ENCODE data around the gene BCAS3. TPM values are rescaled to one million over a fixed set of nuclear protein-coding genes. Genes with fewer than 3 reads are reported as not detected.

The BCAS3 gene
- polyA plus RNA-seq, 3 donors from 2014 or later: 26.3 to 53.8 (median 50.1) TPM

DNA sequence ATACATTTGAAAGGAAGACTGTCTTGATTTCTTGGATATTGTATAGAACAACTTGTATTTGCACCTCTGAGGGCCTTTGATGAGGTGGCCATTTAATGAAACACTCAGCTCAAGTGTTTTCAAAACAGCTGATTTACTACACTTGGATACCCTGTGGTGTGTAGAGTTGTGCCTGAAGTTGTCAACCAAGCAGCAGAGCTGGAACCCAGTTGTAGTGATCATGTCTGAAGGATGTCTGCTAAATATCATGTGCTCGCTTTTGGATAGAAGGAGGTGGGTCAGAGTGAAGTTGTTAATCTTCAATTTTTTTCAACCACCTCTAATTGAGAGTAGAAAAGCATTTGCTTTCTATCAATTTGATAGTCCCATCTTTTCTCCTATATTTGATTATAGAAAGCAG is 546.1 kb downstream of the BCAS3 start:
- peaks cover 44 to 58% of the 10 kb centered on the region in 2 donors for H3K4me1 Mint-ChIP-seq
- H3K36me3 Mint-ChIP-seq: no peaks in the 10 kb centered on the region
- peak overlapping the region in 5 of 6 donors; percentile 44 to 86 (median 55) for H3K27ac Mint-ChIP-seq
- no peak for DNase-seq
- no peaks in the 10 kb centered on the region for H3K27me3 Mint-ChIP-seq (ENCODE audit: low read depth in 3 of 3)
- H3K4me3 Mint-ChIP-seq: peak overlapping the region in 4 of 5 donors; percentile 73 to 87 (median 82)
- H3K9me3 Mint-ChIP-seq: no peaks in the 10 kb centered on the region

- Mint-ChIP-seq H3K36me3 (no peaks in the 10 kb centered on the region), H3K4me3 (no peak overlapping the region), H3K9me3 (no peaks in the 10 kb centered on the region), H3K4me1 (peaks cover 32 to 45% of the 10 kb centered on the region in 2 donors), H3K27ac (no peak overlapping the region), H3K27me3 (ENCODE audit: low read depth in 3 of 3) (no peaks in the 10 kb centered on the region)
- no peak for DNase-seq
These were observed 547.7 kb downstream of the BCAS3 start for GRCh38 chr17:61225178-61225882.

- no peaks in the 10 kb centered on the region for H3K9me3 Mint-ChIP-seq
- H3K4me1 Mint-ChIP-seq: peaks cover 15 to 29% of the 10 kb centered on the region in 2 donors
These were observed 550.2 kb downstream of the BCAS3 start for GRCh38 chr17:61227866-61228265.

DNA sequence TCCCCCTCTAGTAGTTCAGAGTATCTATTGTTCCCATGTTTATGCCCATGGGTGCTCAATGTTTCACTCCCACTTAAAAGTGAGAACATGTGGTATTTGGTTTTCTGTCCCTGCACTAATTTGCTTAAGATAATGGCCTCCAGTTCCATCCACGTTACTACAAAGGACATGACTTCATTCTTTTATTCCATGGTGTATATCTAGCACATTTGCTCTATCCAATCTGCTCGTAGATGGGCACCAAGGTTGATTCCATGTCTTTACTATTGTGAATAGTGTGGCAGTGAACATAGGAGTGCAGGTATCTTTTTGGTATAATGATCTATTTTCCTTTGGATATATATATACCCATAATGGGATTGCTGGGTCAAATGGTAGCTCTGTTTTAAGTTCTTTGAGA is 552.8 kb downstream of the BCAS3 start:
- no peaks in the 10 kb centered on the region for H3K36me3 Mint-ChIP-seq
- no peak overlapping the region for H3K27ac Mint-ChIP-seq
- peaks cover 8 to 11% of the 10 kb centered on the region in 2 donors for H3K4me1 Mint-ChIP-seq
- H3K9me3 Mint-ChIP-seq: no peaks in the 10 kb centered on the region
- no peak for DNase-seq
- no peak overlapping the region for H3K4me3 Mint-ChIP-seq
- no peaks in the 10 kb centered on the region for H3K27me3 Mint-ChIP-seq (ENCODE audit: low read depth in 3 of 3)

More at GRCh38 chr17:61227866-61228265, 550.2 kb downstream of the BCAS3 start:
- H3K36me3 Mint-ChIP-seq: no peaks in the 10 kb centered on the region
- no peaks in the 10 kb centered on the region for H3K27me3 Mint-ChIP-seq (ENCODE audit: low read depth in 3 of 3)
- H3K4me3 Mint-ChIP-seq: no peak overlapping the region
- no peak for DNase-seq
- no peak overlapping the region for H3K27ac Mint-ChIP-seq

DNA sequence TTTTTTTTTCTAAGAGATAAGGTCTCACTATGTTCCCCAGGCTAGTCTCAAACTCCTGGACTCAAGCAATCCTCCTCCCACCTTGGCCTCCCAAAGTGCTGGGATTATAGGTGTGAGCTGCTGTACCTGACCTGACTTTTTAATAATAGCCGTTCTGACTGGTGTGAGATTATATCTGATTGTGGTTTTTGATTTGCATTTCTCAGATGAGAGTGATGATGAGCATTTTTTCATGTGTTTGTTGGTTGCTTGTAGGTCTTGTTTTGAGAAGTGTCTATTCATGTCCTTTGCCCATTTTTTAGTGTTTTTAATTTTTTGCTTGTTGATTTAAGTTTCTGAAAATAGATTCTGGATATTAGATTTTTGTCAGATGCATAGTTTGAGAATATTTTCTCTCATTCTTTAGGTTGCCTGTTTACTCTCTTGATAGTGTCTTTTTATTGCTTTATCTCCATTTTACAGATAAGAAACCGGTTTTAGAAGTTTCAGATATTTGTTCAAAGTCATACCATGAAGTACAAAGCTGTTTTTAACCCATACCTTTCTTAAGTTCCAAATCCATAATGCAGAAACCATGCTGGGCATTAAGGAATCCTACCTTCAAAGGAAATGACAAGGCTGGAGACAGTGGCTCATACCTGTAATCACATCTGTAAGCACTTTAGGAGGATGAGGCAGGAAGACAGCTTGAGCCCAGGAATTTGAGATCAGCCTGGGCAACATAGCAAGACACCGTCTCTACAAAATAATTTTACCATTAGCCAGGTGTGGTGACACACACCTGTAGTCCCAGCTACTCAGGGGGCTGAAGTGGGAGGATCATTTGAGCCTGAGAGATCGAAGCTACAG is 553.5 kb downstream of the BCAS3 start:
- no peak overlapping the region for H3K4me3 Mint-ChIP-seq

DNA sequence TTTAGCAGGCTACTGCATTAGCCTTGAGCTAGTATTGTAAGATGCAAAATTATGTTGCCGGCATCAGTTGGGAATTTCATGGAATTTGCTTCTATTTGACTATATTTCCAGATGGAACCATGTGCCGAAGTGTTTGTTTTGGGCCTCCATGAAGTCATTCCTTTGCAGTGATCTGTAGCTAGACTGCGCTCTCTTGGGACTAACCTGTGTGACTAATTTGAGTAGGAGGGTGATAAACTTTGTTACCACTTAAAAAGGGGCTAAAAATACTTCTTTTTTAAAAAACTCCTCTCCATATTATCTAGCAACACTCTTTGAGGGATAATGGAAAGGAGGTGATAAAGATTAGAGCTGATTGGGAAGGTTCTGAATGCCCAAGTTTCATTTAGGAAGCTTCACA is 555.2 kb downstream of the BCAS3 start:
- no peak overlapping the region for H3K27ac Mint-ChIP-seq
- no peaks in the 10 kb centered on the region for H3K27me3 Mint-ChIP-seq (ENCODE audit: low read depth in 3 of 3)

More for the DNA sequence above, 553.5 kb downstream of the BCAS3 start:
- H3K4me1 Mint-ChIP-seq: peaks cover 8 to 10% of the 10 kb centered on the region in 2 donors
- DNase-seq: no peak
- H3K36me3 Mint-ChIP-seq: no peaks in the 10 kb centered on the region
- H3K27me3 Mint-ChIP-seq (ENCODE audit: low read depth in 3 of 3): no peaks in the 10 kb centered on the region
- H3K9me3 Mint-ChIP-seq: no peaks in the 10 kb centered on the region
- peak overlapping the region in 1 of 6 donors; percentile 70 for H3K27ac Mint-ChIP-seq

DNA sequence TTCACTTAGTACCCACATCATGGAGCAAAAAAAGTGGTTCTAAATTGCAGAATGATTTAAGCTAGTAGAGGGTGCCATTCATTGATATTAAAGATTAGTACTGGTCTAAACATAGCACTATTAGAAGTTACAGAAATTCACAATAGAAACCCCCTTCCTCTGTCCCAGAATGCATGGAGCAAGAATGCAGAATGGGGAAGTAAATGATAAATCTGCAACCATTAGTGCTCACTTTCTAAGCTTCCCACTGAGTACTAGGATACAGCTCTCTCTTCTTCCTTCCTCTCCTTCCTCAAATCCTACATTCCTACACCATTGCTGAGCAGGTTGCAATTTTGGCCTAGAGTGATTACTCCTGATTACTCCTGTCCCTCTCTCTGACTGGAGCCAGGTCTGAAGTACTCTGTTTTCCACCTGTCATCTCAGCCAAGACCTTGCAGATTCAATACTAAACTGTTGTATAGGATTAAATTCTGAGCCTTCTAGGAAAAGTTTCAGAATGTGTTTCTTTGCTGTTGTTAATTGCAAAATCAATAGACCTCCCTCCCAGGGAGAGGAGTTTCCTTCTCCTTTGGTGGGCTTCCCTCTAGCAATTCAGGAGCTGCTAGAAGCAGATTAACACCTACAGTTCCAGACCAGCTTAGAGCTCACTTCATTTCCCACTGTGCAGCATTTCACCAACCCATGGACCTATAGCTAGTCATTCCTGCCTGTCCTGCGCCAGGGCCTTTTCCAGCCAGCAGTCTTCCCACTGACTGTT is 556.5 kb downstream of the BCAS3 start:
- Mint-ChIP-seq H3K27me3 (ENCODE audit: low read depth in 3 of 3) (no peaks in the 10 kb centered on the region), H3K9me3 (no peaks in the 10 kb centered on the region), H3K36me3 (no peaks in the 10 kb centered on the region), H3K4me3 (no peak overlapping the region), H3K27ac (peak overlapping the region in 1 of 6 donors; percentile 33), H3K4me1 (peaks cover 8 to 10% of the 10 kb centered on the region in 2 donors)
- DNase-seq: no peak

More for the DNA sequence above, 555.2 kb downstream of the BCAS3 start:
- no peak for DNase-seq
- H3K36me3 Mint-ChIP-seq: no peaks in the 10 kb centered on the region
- peaks cover 8 to 10% of the 10 kb centered on the region in 2 donors for H3K4me1 Mint-ChIP-seq
- no peak overlapping the region for H3K4me3 Mint-ChIP-seq
- no peaks in the 10 kb centered on the region for H3K9me3 Mint-ChIP-seq

- no peaks in the 10 kb centered on the region for H3K27me3 Mint-ChIP-seq (ENCODE audit: low read depth in 3 of 3)
- H3K27ac Mint-ChIP-seq: no peak overlapping the region
- H3K9me3 Mint-ChIP-seq: no peaks in the 10 kb centered on the region
- no peak for DNase-seq
- no peak overlapping the region for H3K4me3 Mint-ChIP-seq
- peaks cover 8 to 10% of the 10 kb centered on the region in 2 donors for H3K4me1 Mint-ChIP-seq
- H3K36me3 Mint-ChIP-seq: no peaks in the 10 kb centered on the region
These were observed 557.6 kb downstream of the BCAS3 start for GRCh38 chr17:61235001-61235826.

GRCh38 chr17:61235827-61236197 is 558.2 kb downstream of the BCAS3 start:
- Mint-ChIP-seq H3K27me3 (ENCODE audit: low read depth in 3 of 3) (no peaks in the 10 kb centered on the region), H3K4me1 (peaks cover 6 to 7% of the 10 kb centered on the region in 2 donors), H3K27ac (no peak overlapping the region)

GRCh38 chr17:61237275-61237674 is 559.6 kb downstream of the BCAS3 start:
- Mint-ChIP-seq H3K36me3 (no peaks in the 10 kb centered on the region), H3K4me1 (no peaks in the 10 kb centered on the region), H3K4me3 (no peak overlapping the region), H3K27ac (no peak overlapping the region), H3K27me3 (ENCODE audit: low read depth in 3 of 3) (no peaks in the 10 kb centered on the region), H3K9me3 (no peaks in the 10 kb centered on the region)
- no peak for DNase-seq

More at GRCh38 chr17:61235827-61236197, 558.2 kb downstream of the BCAS3 start:
- Mint-ChIP-seq H3K4me3 (no peak overlapping the region), H3K36me3 (no peaks in the 10 kb centered on the region), H3K9me3 (no peaks in the 10 kb centered on the region)
- DNase-seq: no peak

DNA sequence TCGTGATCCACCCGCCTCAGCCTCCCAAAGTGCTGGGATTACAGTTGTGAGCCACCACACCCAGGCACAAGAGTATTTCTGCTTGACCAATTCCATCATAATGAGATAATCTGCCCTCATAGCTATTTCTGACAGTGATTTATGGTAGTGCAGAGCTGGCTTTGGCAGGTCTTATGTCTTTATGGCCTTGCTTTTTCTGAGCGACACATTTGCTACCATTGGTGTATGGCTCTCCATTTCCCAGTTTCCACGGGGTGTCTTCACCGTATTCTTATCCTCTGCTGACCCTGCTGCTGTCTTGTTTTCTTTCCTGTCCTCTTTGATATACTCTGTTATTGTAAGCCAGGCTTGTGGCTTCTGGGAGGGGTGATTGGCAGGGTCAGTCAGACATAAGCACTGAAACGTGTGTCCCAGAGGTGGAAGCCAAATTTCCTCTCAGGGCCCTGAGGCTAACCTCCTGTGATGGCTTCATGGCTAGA is 560.8 kb downstream of the BCAS3 start:
- Mint-ChIP-seq H3K27me3 (ENCODE audit: low read depth in 3 of 3) (peaks cover 0 to 2% (median 0%) of the 10 kb centered on the region in 3 donors), H3K9me3 (no peaks in the 10 kb centered on the region), H3K36me3 (peaks cover 0 to 5% (median 0%) of the 10 kb centered on the region in 3 donors), H3K4me1 (no peaks in the 10 kb centered on the region), H3K27ac (no peak overlapping the region), H3K4me3 (no peak overlapping the region)
- DNase-seq: no peak

GRCh38 chr17:61239327-61239726 is 561.7 kb downstream of the BCAS3 start:
- peaks cover 0 to 2% (median 0%) of the 10 kb centered on the region in 3 donors for H3K27me3 Mint-ChIP-seq (ENCODE audit: low read depth in 3 of 3)
- DNase-seq: no peak
- H3K4me1 Mint-ChIP-seq: no peaks in the 10 kb centered on the region
- H3K27ac Mint-ChIP-seq: no peak overlapping the region
- H3K4me3 Mint-ChIP-seq: no peak overlapping the region
- H3K9me3 Mint-ChIP-seq: no peaks in the 10 kb centered on the region
- H3K36me3 Mint-ChIP-seq: peaks cover 0 to 6% (median 0%) of the 10 kb centered on the region in 3 donors

DNA sequence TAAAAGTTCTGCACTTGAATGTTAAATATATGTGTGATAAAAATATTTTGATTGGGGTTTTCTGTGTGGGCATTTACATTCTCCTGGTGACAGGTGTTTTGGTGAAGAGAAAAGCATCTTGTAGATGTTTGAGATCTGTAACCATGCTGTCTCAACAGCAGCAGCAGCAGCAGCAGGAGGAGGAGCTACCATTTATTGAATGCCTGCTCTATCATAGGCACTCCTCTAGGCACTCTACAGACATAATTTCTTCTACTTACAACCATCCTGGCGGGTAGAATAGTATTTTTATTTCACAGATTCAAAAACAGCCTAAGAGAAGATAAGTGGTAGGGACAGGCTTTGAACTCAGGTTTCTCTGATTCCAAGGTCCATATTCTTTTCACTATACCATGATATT is 562.3 kb downstream of the BCAS3 start:
- H3K4me3 Mint-ChIP-seq: no peak overlapping the region
- H3K9me3 Mint-ChIP-seq: no peaks in the 10 kb centered on the region
- peaks cover 0 to 6% (median 0%) of the 10 kb centered on the region in 3 donors for H3K36me3 Mint-ChIP-seq
- H3K27ac Mint-ChIP-seq: no peak overlapping the region
- H3K4me1 Mint-ChIP-seq: no peaks in the 10 kb centered on the region
- DNase-seq: no peak
- H3K27me3 Mint-ChIP-seq (ENCODE audit: low read depth in 3 of 3): peaks cover 0 to 2% (median 0%) of the 10 kb centered on the region in 3 donors

All from immature natural killer cell (primary cell).